ENCODE measurements around the gene TCP10L.

- no peak for TF ChIP-seq CTCF (IDR thresholded peaks at IDR 0.05)
- no peak for TF ChIP-seq POLR2A (IDR thresholded peaks at IDR 0.05)
Measured at GRCh38 chr21:32545948-32546441, 39.3 kb downstream of the TCP10L start.
